Spleen (tissue), 11 donors: ENCODE results near the gene LPIN3. TPM values are rescaled to one million over a fixed set of nuclear protein-coding genes. Genes with fewer than 3 reads are reported as not detected.
"Not testable (repeated sequence)": the region's sequence is repeated elsewhere in the genome, so short reads cannot be mapped to it uniquely, and the experiment has no call there.

Experiments used
- DNase-seq: peaks from one replicate; pipeline ENCODE4 v3.0.0-alpha.2; 2020
- H3K27ac ChIP-seq, 8 donors: fragments of 200-600 bp; sonication (generic) in 7 of 8; 1 replicate in 4 of 8; 2 replicates in 4 of 8; pipeline versions ENCODE4 v1.5.0 to v1.8.0; 2016 to 2021; ENCODE audit warnings: inconsistent platforms in 4 of 8, mild to moderate bottlenecking in 4 of 8, moderate library complexity in 1 of 8
- H3K27me3 ChIP-seq, 7 donors: fragments of 200-600 bp; sonication (generic) in 6 of 7; replicated peaks in 1 of 7; 1 replicate in 4 of 7; 2 replicates in 3 of 7; pipeline versions ENCODE4 v1.5.0 to v1.8.0; 2016 to 2021; ENCODE audit warnings: inconsistent platforms in 3 of 7, mild to moderate bottlenecking in 1 of 7
- H3K36me3 ChIP-seq, 6 donors: fragments of 200-600 bp; sonication (generic) in 5 of 6; 1 replicate in 4 of 6; 2 replicates in 2 of 6; pipeline versions ENCODE4 v1.5.0 to v1.8.0; 2016 to 2021; ENCODE audit warnings: inconsistent platforms in 2 of 6
- H3K4me1 ChIP-seq, 6 donors: fragments of 200-600 bp; sonication (generic) in 5 of 6; 1 replicate in 3 of 6; 2 replicates in 3 of 6; pipeline versions ENCODE4 v1.5.0 to v1.8.0; 2016 to 2021; ENCODE audit warnings: inconsistent platforms in 3 of 6
- H3K4me3 ChIP-seq, 8 donors: fragments of 200-600 bp; sonication (generic) in 7 of 8; 1 replicate in 4 of 8; 2 replicates in 4 of 8; pipeline versions ENCODE4 v1.5.0 to v1.8.0; 2016 to 2021; ENCODE audit warnings: inconsistent platforms in 4 of 8, mild to moderate bottlenecking in 4 of 8, moderate library complexity in 2 of 8
- H3K9me3 ChIP-seq, 8 donors: fragments of 200-600 bp; sonication (generic) in 7 of 8; 1 replicate in 4 of 8; 2 replicates in 4 of 8; pipeline versions ENCODE4 v1.5.0 to v1.8.0; 2016 to 2021; ENCODE audit warnings: inconsistent platforms in 4 of 8
- POLR2A ChIP-seq, 3 donors: fragments of 450-650 bp; IDR thresholded peaks; one replicate each; pipeline ENCODE4 v1.5.1; 2017; ENCODE audit warnings: antibody characterized with exemption in 3 of 3, mild to moderate bottlenecking in 1 of 3
- POLR2AphosphoS5 ChIP-seq, 3 donors: sonication (generic); formaldehyde crosslinking; IDR thresholded peaks; one replicate each; pipeline ENCODE4 v1.5.1; 2017; ENCODE audit warnings: antibody characterized with exemption in 3 of 3
- WGBS, 5 donors: extraction: QIAGEN DNeasy Blood & Tissue Kit in 3 of 5; methylation state at CpG; one replicate each; pipeline versions ENCODE4 v1.1.5 to v1.1.7; 2013 to 2018; 5-methylcytosine and 5-hydroxymethylcytosine counted together
- intact Hi-C: fragments of 100-400 bp; cut with DNase I; formaldehyde crosslinking; loops from one replicate; pipeline ENCODE4 v1.15.0; 2023; ENCODE audit warnings: low total_unique reads
- polyA plus RNA-seq, 3 donors: library from polyadenylated mRNA; stranded (reverse); fragments of 200-250 nt; gene quantifications; one replicate each; pipeline ENCODE4 v1.2.1, GENCODE V29; 2013
- total RNA-seq, 7 donors: library from RNA; depleted of rRNA in 3 of 7; stranded (reverse); fragments of >200 nt in 3 of 7; fragmentation: NEBNext Ultra II Directional in 4 of 7; extraction: Animal tissue kit (Norgen Biotek cat#: 25700) in 4 of 7; gene quantifications; one replicate each; pipeline versions ENCODE4 v1.1.0 to v1.2.1, GENCODE V29; 2016 to 2021
- TF ChIP-seq, protein P1 (sequence below), 11 experiments: fragments of 200-600 bp in 7 of 11; fragments of 450-650 bp in 4 of 11; sonication (generic) in 4 of 11; IDR thresholded peaks in 8 of 11; conservative IDR thresholded peaks in 3 of 11; 1 replicate in 7 of 11; 2 replicates in 4 of 11; pipeline versions ENCODE4 v1.4.0 to v1.8.0; 2016 to 2021; ENCODE audit warnings: antibody characterized with exemption in 11 of 11, inconsistent platforms in 4 of 11, mild to moderate bottlenecking in 1 of 11
- donor health status: healthy with polysubstance abuse.
- donor health status: DM: no; HTN: no; CAD: no; lungs with moderate emphysema.
- donor health status: DM: no; HTN: no; CAD: no.
- donor health status: Bipolar disorder and iron deficiency.
- donor health status: healthy.
- donor health status: DM: no; HTN: no; CAD: no.
- donor health status: DM: yes; HTN: yes; CAD: no.

Gene LPIN3
- total and polyA plus RNA-seq, 10 donors: 2.5 to 9.6 (median 4.4) TPM

DNA sequence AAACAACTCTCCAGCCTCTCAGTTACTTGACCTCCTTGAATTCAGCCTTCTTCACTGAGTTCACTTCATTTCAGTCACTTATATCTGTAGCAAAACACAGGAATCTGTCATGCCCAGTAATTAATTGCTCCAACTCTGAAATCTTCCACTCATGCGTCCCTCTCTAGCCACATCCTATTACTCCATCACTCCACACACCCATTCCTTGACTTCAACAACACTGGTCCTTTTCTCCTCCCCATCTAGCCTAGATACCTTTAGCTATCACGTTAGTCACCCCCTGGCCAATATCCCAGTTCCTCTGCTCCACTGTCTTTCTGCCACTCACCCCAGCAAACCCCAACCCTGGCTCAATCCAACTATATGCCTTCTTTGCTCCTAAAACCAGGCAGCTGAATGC lies 30.8 kb upstream of the LPIN3 start:
- Histone ChIP-seq H3K27me3 (no peaks in the 10 kb centered on the region), H3K27ac (no peak overlapping the region), H3K4me3 (no peak overlapping the region), H3K36me3 (peaks cover 0 to 8% (median 0%) of the 10 kb centered on the region in 6 donors), H3K4me1 (peaks cover 0 to 43% (median 7%) of the 10 kb centered on the region in 6 donors), H3K9me3 (no peaks in the 10 kb centered on the region)
- no peak for DNase-seq
- WGBS, 5 donors: 55 to 91% (median 65%) methylated on average over 2 of the region's 2 CpGs
- intact Hi-C loops: no loop called here
- TF ChIP-seq POLR2AphosphoS5 (IDR thresholded peaks at IDR 0.05) (no peak), POLR2A (IDR thresholded peaks at IDR 0.05) (no peak)

DNA sequence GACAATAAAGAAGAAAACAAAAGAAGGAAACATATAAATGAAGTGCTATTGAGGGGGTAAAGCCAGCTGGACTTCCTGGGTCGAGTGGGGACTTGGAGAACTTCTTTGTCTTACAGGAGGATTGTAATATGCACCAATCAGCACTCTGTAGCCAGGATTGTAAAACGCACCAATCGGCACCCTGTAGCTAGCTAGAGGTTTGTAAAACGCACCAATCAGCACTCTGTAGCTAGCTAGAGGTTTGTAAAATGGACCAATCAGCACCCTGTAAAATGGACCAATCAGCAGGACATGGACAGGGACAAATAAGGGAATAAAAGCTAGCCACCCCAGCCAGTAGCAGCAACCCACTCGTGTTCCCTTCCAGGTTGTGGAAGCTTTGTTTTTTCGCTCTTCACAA lies 28.6 kb upstream of the LPIN3 start:
- H3K27me3 ChIP-seq, DNase-seq, H3K4me3 ChIP-seq, H3K9me3 ChIP-seq, intact Hi-C loops, H3K27ac ChIP-seq, H3K36me3 ChIP-seq: not testable (repeated sequence)
- peaks cover 10 to 41% (median 12%) of the 10 kb centered on the region in 6 donors for H3K4me1 ChIP-seq
- WGBS, 5 donors: 88 to 95% (median 93%) methylated on average over 6 of the region's 6 CpGs

DNA sequence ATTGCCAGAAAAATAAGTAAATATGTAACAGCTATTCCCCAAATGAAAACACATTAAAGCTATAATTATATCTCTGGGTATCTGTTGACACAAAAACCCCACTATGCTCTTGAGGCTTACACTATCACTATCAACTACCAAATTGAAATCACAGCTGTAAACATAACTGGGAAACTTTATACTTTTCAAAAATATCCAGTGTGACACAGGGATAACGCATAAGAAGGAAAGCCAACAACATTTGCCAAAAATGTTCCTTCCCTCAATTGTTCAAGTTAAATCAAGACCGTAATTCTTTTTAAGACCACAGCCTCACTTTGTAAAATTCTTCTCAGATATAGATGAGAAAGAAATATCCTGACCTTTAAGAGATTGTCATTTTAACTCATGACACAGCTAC lies 26.2 kb upstream of the LPIN3 start:
- peaks cover 10 to 28% (median 17%) of the 10 kb centered on the region in 6 donors for H3K4me1 ChIP-seq
- peaks cover 0 to 8% (median 0%) of the 10 kb centered on the region in 6 donors for H3K36me3 ChIP-seq
- no peaks in the 10 kb centered on the region for H3K27me3 ChIP-seq
- intact Hi-C loops: no loop called here
- H3K9me3 ChIP-seq: no peaks in the 10 kb centered on the region
- DNase-seq: no peak
- no peak overlapping the region for H3K27ac ChIP-seq
- no peak for TF ChIP-seq POLR2A (IDR thresholded peaks at IDR 0.05)
- TF ChIP-seq, protein P1, sequence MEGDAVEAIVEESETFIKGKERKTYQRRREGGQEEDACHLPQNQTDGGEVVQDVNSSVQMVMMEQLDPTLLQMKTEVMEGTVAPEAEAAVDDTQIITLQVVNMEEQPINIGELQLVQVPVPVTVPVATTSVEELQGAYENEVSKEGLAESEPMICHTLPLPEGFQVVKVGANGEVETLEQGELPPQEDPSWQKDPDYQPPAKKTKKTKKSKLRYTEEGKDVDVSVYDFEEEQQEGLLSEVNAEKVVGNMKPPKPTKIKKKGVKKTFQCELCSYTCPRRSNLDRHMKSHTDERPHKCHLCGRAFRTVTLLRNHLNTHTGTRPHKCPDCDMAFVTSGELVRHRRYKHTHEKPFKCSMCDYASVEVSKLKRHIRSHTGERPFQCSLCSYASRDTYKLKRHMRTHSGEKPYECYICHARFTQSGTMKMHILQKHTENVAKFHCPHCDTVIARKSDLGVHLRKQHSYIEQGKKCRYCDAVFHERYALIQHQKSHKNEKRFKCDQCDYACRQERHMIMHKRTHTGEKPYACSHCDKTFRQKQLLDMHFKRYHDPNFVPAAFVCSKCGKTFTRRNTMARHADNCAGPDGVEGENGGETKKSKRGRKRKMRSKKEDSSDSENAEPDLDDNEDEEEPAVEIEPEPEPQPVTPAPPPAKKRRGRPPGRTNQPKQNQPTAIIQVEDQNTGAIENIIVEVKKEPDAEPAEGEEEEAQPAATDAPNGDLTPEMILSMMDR (IDR thresholded peaks at IDR 0.05 in 8 of 11, conservative IDR thresholded peaks at IDR 0.05 in 3 of 11): no peak
- no peak for TF ChIP-seq POLR2AphosphoS5 (IDR thresholded peaks at IDR 0.05)
- WGBS, 5 donors: 83 to 93% (median 92%) methylated on average over 2 of the region's 2 CpGs
- H3K4me3 ChIP-seq: no peak overlapping the region

DNA sequence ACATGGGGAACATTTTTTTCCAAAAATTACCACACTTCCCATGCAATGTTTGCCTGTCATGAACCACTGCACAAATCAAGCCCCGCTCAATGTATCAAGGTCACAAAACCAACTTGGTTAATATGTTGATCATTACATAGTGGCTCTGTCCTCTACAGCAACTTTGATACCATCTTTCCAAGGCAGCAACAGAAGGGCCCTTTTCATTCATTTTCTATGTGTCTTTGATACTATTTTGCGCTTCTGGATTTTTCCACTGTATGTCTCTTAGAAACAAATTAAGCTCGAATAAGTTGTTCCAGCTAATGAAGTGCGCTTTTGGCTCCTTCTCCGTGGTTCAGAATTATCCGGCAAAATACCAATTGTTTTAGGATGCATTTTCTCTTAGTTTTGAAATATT lies 24.6 kb upstream of the LPIN3 start:
- DNase-seq: no peak
- TF ChIP-seq POLR2A (IDR thresholded peaks at IDR 0.05): no peak
- no peak for TF ChIP-seq POLR2AphosphoS5 (IDR thresholded peaks at IDR 0.05)
- TF ChIP-seq, protein P1 (IDR thresholded peaks at IDR 0.05 in 8 of 11, conservative IDR thresholded peaks at IDR 0.05 in 3 of 11): no peak
- peaks cover 10 to 25% (median 17%) of the 10 kb centered on the region in 6 donors for H3K4me1 ChIP-seq
- H3K27me3 ChIP-seq: no peaks in the 10 kb centered on the region
- WGBS, 5 donors: 92 to 97% (median 94%) methylated on average over 6 of the region's 6 CpGs
- peaks cover 0 to 8% (median 0%) of the 10 kb centered on the region in 6 donors for H3K36me3 ChIP-seq
- H3K4me3 ChIP-seq: peak overlapping the region in 1 of 8 donors; percentile 97
- intact Hi-C loops: no loop called here
- no peak overlapping the region for H3K27ac ChIP-seq
- no peaks in the 10 kb centered on the region for H3K9me3 ChIP-seq

DNA sequence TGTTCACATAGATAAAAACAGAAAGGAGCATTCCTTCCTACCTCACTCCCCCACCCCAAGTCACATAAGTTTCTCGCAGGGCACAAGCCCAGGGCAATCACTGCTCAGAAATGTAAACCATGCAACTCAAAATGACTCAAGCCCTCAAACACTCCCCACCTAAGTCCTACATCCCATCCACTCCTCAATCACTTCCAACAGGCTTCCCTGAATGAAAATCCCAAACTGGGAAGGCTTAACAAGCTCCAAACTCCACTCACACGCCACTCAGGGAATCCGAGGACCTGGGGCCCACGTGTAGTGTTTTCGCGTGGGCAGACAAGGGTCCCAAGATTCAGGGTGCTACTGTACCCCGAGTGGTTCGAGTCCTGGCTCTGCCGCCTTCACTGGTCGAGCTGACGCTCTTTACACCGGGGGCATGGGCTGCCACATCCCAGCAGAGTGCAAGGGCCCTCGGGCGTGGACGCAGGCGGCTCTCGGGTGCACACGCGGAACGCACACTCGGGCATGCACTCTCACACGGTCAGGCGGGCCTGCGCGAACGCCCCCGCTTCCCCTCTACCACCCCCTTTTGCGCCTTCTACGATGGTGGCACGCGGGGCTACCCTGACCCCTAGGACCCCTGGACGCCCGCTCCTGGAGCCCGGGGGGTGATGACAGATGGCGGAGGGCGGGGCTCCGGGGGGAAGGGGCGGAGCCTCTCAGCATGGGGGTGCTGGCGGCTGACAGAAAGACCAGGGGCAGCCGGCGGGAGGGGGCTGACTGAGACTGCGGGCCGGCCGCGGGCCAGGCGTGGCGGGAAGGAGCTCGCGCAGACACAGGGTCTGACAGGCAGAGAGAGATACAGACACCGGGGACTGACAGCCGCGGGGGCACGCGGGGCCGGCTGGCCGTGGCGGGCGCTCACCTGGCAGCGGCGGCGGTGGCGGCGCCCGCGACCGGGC lies 23.7 kb upstream of the LPIN3 start:
- H3K27ac ChIP-seq: peak overlapping the region; percentile 58 to 93 (median 86)
- intact Hi-C loops: no loop called here
- peak overlapping the region; percentile 78 to 97 (median 87) for H3K4me3 ChIP-seq
- WGBS, 5 donors: 4 to 11% (median 6%) methylated on average over 25 to 66 of the region's 66 CpGs
- H3K27me3 ChIP-seq: no peaks in the 10 kb centered on the region
- TF ChIP-seq, protein P1 (IDR thresholded peaks at IDR 0.05 in 8 of 11, conservative IDR thresholded peaks at IDR 0.05 in 3 of 11): no peak
- TF ChIP-seq POLR2AphosphoS5 (IDR thresholded peaks at IDR 0.05) (peak; percentile 1 to 55 (median 11)), POLR2A (IDR thresholded peaks at IDR 0.05) (no peak)
- H3K4me1 ChIP-seq: peaks cover 10 to 25% (median 17%) of the 10 kb centered on the region in 6 donors
- DNase-seq: peak; percentile 94
- H3K9me3 ChIP-seq: no peaks in the 10 kb centered on the region
- peaks cover 0 to 8% (median 0%) of the 10 kb centered on the region in 6 donors for H3K36me3 ChIP-seq
